GM21717 (cell line): ENCODE measurements around the gene MTPN.

ENCODE experiments used
- ATAC-seq: cut with Tn5 transposase; IDR thresholded peaks from one replicate; pipeline ENCODE4 v1.9.1; 2021; ENCODE audit warnings: mild to moderate bottlenecking, moderate library complexity; ENCODE audit not compliant: unreplicated experiment

MTPN gene

GRCh38 chr7:135990258-135990657, 13.1 kb upstream of the MTPN start:
- ATAC-seq = no peak

- ATAC-seq = no peak
Observed at GRCh38 chr7:135981958-135982646, 4.9 kb upstream of the MTPN start.

GRCh38 chr7:135980665-135981180, 3.6 kb upstream of the MTPN start:
- ATAC-seq = peak; percentile 74

- peak; percentile 17 for ATAC-seq
Observed at GRCh38 chr7:135980012-135980551, 2.9 kb upstream of the MTPN start.

GRCh38 chr7:135979471-135980011, 2.4 kb upstream of the MTPN start:
- no peak for ATAC-seq

GRCh38 chr7:135978624-135979023, 1.5 kb upstream of the MTPN start:
- ATAC-seq = no peak

- no peak for ATAC-seq
Observed at GRCh38 chr7:135977742-135978066, 545 bp upstream of the MTPN start.

- peak; percentile 11 for ATAC-seq
Observed at GRCh38 chr7:135976312-135977006, 700 bp downstream of the MTPN start.

GRCh38 chr7:135975166-135975565, 2.0 kb downstream of the MTPN start:
- ATAC-seq = no peak

- ATAC-seq = peak; percentile 19
Observed at GRCh38 chr7:135974667-135975066, 2.5 kb downstream of the MTPN start.

GRCh38 chr7:135971366-135971725, 5.8 kb downstream of the MTPN start:
- no peak for ATAC-seq

GRCh38 chr7:135970682-135971365, 6.3 kb downstream of the MTPN start:
- ATAC-seq = peak; percentile 79

GRCh38 chr7:135970045-135970444, 7.1 kb downstream of the MTPN start:
- ATAC-seq = no peak

GRCh38 chr7:135966341-135967043, 10.7 kb downstream of the MTPN start:
- ATAC-seq = no peak

- ATAC-seq = peak; percentile 66
Observed at GRCh38 chr7:135965602-135966001, 11.6 kb downstream of the MTPN start.

GRCh38 chr7:135964791-135965190, 12.4 kb downstream of the MTPN start:
- no peak for ATAC-seq

GRCh38 chr7:135964274-135964673, 12.9 kb downstream of the MTPN start:
- ATAC-seq = no peak

GRCh38 chr7:135962802-135963201, 14.4 kb downstream of the MTPN start:
- no peak for ATAC-seq

GRCh38 chr7:135960709-135961451, 16.3 kb downstream of the MTPN start:
- no peak for ATAC-seq
